ENCODE results near the gene TEP1. TPM values are rescaled to one million over a fixed set of nuclear protein-coding genes. Genes with fewer than 3 reads are reported as not detected.
A peak's percentile ranks its signal among the peaks of the same experiment; 100 is the strongest.
"Not testable (repeated sequence)": the region's sequence is repeated elsewhere in the genome, so short reads cannot be mapped to it uniquely, and the experiment has no call there.

Gene TEP1
- polyA plus RNA-seq (2013, experiment 1 of 2): 4.0 TPM
- 5.9 TPM for polyA plus RNA-seq (2013, experiment 2 of 2)

DNA sequence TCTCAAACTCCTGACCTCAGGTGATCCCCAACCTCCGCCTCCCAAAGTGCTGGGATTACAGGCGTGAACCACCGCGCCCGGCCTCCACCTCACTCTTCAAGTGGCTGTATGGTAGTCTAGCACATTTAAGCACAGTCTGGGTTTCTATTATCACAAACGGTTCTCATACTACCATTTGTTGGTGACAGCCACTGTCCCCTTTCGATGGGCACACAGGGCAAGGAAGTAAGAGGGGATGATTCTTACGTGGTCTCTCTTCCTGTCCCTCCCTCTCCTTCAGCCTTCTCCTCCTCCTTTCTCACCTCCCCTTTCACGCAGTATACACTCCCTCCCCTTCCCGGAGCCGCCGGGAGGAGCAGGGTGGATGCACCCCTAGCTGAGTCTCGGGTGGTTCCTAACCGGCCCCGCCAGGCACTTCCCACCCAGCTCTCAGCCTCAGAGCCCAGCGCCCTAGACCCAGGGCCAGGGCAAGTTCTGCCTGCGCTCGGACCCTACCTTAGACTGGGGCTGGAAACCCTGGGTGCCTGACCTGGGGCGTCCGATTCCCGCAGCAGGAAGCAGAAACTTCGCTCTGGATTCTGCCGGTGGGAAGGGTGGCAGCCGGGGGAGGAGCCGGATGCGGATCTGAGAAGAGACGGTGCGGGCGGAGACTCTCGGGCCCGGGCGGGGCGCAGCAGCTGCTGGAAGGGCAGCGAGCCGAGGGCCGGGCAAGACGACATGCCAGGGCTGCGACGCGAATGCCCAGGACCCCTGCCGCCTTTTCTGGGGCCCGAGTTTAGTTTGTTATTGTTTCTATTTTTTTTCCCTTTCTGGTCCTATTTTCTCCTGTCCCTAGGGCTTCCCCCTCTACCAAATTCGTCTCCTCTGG is at the start of gene TEP1:
Gene TEP1 (minus strand): TSS at position 626 of the 868 bp plus-strand sequence. CDS start 5,062 bp downstream, outside the sequence.
- WGBS: under 1% methylated on average over 40 of the region's 43 CpGs
- peaks cover 13% of the 10 kb centered on the region for H3K4me1 ChIP-seq (ENCODE audit: insufficient read depth, low read length)
- no peaks in the 10 kb centered on the region for H3K9me3 ChIP-seq (ENCODE audit: insufficient read depth, low read depth, low read length)
- peak within 1 kb of the TSS; percentile 87 for H3K27ac ChIP-seq (ENCODE audit: low read depth, low read length)
- H3K9ac ChIP-seq (ENCODE audit: low read depth, low read length): peak within 1 kb of the TSS; percentile 84
- H3K4me3 ChIP-seq (ENCODE audit: low read length): peak within 1 kb of the TSS; percentile 82
- peaks cover 4% of the 10 kb centered on the region for H3K36me3 ChIP-seq (ENCODE audit: insufficient read depth, low read length)
- no peaks in the 10 kb centered on the region for H3K27me3 ChIP-seq (ENCODE audit: insufficient read depth, low read length)

- H3K4me3 ChIP-seq (ENCODE audit: low read length): peak within 1 kb of the TSS; percentile 71
- under 1% methylated on average over 67 of the region's 67 CpGs for WGBS
- no peaks in the 10 kb centered on the region for H3K9me3 ChIP-seq (ENCODE audit: insufficient read depth, low read depth, low read length)
- no peaks in the 10 kb centered on the region for H3K27me3 ChIP-seq (ENCODE audit: insufficient read depth, low read length)
- H3K36me3 ChIP-seq (ENCODE audit: insufficient read depth, low read length): peaks cover 41% of the 10 kb centered on the region
- H3K9ac ChIP-seq (ENCODE audit: low read depth, low read length): peak within 1 kb of the TSS; percentile 74
- H3K27ac ChIP-seq (ENCODE audit: low read depth, low read length): peak within 1 kb of the TSS; percentile 96
- peaks cover 11% of the 10 kb centered on the region; the same call in 1 of the 2 replicates for H3K4me1 ChIP-seq (ENCODE audit: insufficient read depth, low read length)
Measured at GRCh38 chr14:20461225-20462141, 48.2 kb upstream of the TEP1 start, which contains the start of gene PIP4P1. PIP4P1 (minus strand) TSS chr14:20461434; CDS start chr14:20461325, 109 bp downstream.

DNA sequence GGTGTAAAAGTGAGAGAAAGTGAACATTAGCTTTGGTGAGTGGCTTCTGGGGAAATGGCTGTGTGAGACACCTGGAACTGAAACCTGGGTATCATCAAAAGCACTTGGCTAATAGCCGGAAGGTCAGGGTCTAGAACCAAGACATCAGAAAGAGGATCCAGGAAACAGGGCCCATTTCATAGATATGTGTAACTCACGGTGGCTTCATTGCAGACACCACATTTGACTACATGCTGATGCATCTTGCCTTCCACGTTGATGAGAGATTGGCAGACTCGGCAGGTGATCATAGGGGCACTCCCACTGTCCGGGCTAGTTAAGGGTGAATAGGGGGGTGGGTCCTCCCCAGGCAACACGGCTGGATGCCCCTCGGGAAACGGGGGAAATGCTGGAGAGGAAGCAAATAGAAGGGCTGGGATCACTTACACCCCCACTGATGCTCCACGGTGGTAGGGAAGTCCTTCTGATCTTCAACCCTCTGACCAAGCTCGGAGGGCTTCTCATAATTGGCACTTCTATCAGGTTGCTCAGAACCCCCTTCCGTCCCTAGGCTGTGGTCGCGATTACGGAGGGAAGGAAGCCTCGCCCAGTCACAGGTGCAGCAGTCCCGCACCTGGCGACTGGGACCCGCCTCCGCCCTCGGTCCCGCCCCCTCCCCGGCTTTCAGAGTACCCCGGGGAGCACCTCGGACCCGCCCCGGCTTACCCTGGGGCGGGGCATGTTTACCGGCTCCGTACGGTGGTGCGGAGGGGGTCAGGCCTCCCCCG is 47.3 kb upstream of the TEP1 start:
- H3K27ac ChIP-seq (ENCODE audit: low read depth, low read length): peak overlapping the region; percentile 96
- H3K36me3 ChIP-seq (ENCODE audit: insufficient read depth, low read length): peaks cover 47% of the 10 kb centered on the region
- no peaks in the 10 kb centered on the region for H3K27me3 ChIP-seq (ENCODE audit: insufficient read depth, low read length)
- H3K4me3 ChIP-seq (ENCODE audit: low read length): peak overlapping the region; percentile 71
- H3K9me3 ChIP-seq (ENCODE audit: insufficient read depth, low read depth, low read length): no peaks in the 10 kb centered on the region
- WGBS: 8% methylated on average over 32 of the region's 32 CpGs
- H3K9ac ChIP-seq (ENCODE audit: low read depth, low read length): peak overlapping the region; percentile 74
- peaks cover 15% of the 10 kb centered on the region; the same call in 1 of the 2 replicates for H3K4me1 ChIP-seq (ENCODE audit: insufficient read depth, low read length)

GRCh38 chr14:20458031-20458789 is 44.9 kb upstream of the TEP1 start:
- 89% methylated on average over 7 of the region's 8 CpGs for WGBS
- H3K27ac ChIP-seq (ENCODE audit: low read depth, low read length): peak overlapping the region; percentile 60
- no peaks in the 10 kb centered on the region for H3K27me3 ChIP-seq (ENCODE audit: insufficient read depth, low read length)
- H3K9me3 ChIP-seq (ENCODE audit: insufficient read depth, low read depth, low read length): no peaks in the 10 kb centered on the region
- H3K4me1 ChIP-seq (ENCODE audit: insufficient read depth, low read length): peaks cover 15% of the 10 kb centered on the region; the same call in 1 of the 2 replicates
- H3K4me3 ChIP-seq (ENCODE audit: low read length): 0 out of 2 replicates have a peak overlapping the region, but pooled peaks have one; percentile 4
- H3K36me3 ChIP-seq (ENCODE audit: insufficient read depth, low read length): peaks cover 47% of the 10 kb centered on the region
- no peak overlapping the region for H3K9ac ChIP-seq (ENCODE audit: low read depth, low read length)

DNA sequence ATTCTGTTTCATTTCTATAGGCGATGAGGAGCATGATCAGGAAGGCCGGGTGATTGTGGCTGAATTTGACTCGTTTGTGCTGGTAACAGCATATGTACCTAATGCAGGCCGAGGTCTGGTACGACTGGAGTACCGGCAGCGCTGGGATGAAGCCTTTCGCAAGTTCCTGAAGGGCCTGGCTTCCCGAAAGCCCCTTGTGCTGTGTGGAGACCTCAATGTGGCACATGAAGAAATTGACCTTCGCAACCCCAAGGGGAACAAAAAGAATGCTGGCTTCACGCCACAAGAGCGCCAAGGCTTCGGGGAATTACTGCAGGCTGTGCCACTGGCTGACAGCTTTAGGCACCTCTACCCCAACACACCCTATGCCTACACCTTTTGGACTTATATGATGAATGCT is 43.7 kb upstream of the TEP1 start:
- Histone ChIP-seq H3K9ac (ENCODE audit: low read depth, low read length) (peak overlapping the region; percentile 99; the same call in 1 of the 2 replicates), H3K9me3 (ENCODE audit: insufficient read depth, low read depth, low read length) (no peaks in the 10 kb centered on the region), H3K4me1 (ENCODE audit: insufficient read depth, low read length) (peaks cover 15% of the 10 kb centered on the region; the same call in 1 of the 2 replicates), H3K27me3 (ENCODE audit: insufficient read depth, low read length) (no peaks in the 10 kb centered on the region), H3K27ac (ENCODE audit: low read depth, low read length) (no peak overlapping the region), H3K4me3 (ENCODE audit: low read length) (peak overlapping the region; percentile 90), H3K36me3 (ENCODE audit: insufficient read depth, low read length) (peaks cover 57% of the 10 kb centered on the region)
- WGBS: 94% methylated on average over 13 of the region's 13 CpGs

- Histone ChIP-seq H3K27ac (ENCODE audit: low read depth, low read length) (peak overlapping the region; percentile 98), H3K9ac (ENCODE audit: low read depth, low read length) (peak overlapping the region; percentile 99), H3K4me1 (ENCODE audit: insufficient read depth, low read length) (peaks cover 15% of the 10 kb centered on the region; the same call in 1 of the 2 replicates), H3K9me3 (ENCODE audit: insufficient read depth, low read depth, low read length) (no peaks in the 10 kb centered on the region), H3K4me3 (ENCODE audit: low read length) (peak overlapping the region; percentile 90), H3K27me3 (ENCODE audit: insufficient read depth, low read length) (no peaks in the 10 kb centered on the region), H3K36me3 (ENCODE audit: insufficient read depth, low read length) (peaks cover 71% of the 10 kb centered on the region)
- WGBS: 2% methylated on average over 39 of the region's 39 CpGs
Measured at GRCh38 chr14:20455355-20456300, 42.3 kb upstream of the TEP1 start.

DNA sequence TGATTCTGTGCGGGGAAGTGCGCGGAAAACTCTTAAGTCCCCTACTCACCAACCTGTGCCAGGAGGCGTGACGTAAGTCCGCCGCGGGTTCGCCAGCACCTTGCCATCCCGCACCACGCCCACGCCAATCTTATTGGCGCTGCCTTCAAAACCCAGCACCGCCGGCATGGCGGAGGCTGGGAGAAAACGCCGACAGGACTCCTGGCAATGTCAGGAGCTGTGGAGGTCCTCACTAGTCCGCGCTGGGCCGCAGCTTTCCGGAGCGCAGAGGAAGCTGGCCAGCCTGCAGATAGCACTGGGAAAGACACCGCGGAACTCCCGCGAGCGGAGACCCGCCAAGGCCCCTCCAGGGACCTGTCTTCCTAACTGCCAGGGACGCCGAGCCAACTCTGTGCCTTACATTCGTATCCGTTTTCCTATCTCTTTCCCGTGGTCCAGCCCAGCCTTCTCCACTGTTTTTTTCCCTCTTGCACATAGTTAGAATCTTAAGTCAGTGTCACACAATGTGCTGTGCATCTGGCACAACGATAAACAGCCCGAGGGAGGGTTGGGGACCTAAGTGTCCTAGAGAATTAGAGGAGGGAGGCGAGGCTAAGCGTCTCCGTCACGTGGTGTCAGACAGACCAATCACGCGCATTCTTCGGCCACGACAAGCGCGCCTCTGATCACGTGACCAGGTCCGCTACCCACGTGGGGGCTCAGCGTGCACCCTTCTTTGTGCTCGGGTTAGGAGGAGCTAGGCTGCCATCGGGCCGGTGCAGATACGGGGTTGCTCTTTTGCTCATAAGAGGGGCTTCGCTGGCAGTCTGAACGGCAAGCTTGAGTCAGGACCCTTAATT is 41.4 kb upstream of the TEP1 start, which contains the start of the genes APEX1 and OSGEP:
Gene APEX1 (plus strand): TSS at position 711 of the 839 bp plus-strand sequence. CDS start 420 bp downstream, outside the sequence.
Gene OSGEP (minus strand): TSS at position 297 of the 839 bp plus-strand sequence. CDS start 129 bp downstream, at position 168.
- H3K9ac ChIP-seq (ENCODE audit: low read depth, low read length): peak within 1 kb of the TSS; percentile 99
- H3K36me3 ChIP-seq (ENCODE audit: insufficient read depth, low read length): peaks cover 71% of the 10 kb centered on the region
- H3K4me3 ChIP-seq (ENCODE audit: low read length): peak within 1 kb of the TSS; percentile 90
- peak within 1 kb of the TSS; percentile 98 for H3K27ac ChIP-seq (ENCODE audit: low read depth, low read length)
- H3K4me1 ChIP-seq (ENCODE audit: insufficient read depth, low read length): peaks cover 9% of the 10 kb centered on the region; the same call in 1 of the 2 replicates
- H3K27me3 ChIP-seq (ENCODE audit: insufficient read depth, low read length): no peaks in the 10 kb centered on the region
- under 1% methylated on average over 56 of the region's 56 CpGs for WGBS
- H3K9me3 ChIP-seq (ENCODE audit: insufficient read depth, low read depth, low read length): no peaks in the 10 kb centered on the region

DNA sequence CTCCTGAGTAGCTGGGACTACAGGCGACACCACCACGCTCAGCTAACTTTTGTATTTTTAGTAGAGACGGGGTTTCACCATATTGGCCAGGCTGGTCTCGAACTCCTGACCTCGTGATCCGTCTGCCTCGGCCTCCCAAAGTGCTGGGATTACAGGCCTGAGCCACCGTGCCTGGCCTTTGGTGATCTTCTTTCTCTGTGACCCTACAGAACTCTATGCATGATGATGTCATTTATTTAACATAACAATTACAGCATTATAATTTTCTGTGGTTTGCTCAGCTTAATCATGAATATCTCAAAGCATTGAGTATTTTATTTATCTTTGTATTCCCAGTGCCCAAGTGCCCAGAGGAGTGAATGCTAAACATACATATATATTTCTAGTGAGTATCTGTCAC is 39.5 kb upstream of the TEP1 start:
- not testable (repeated sequence) for H3K4me3 ChIP-seq (ENCODE audit: low read length); H3K27me3 ChIP-seq (ENCODE audit: insufficient read depth, low read length); H3K9ac ChIP-seq (ENCODE audit: low read depth, low read length); H3K4me1 ChIP-seq (ENCODE audit: insufficient read depth, low read length); H3K27ac ChIP-seq (ENCODE audit: low read depth, low read length); H3K9me3 ChIP-seq (ENCODE audit: insufficient read depth, low read depth, low read length)
- peaks cover 71% of the 10 kb centered on the region for H3K36me3 ChIP-seq (ENCODE audit: insufficient read depth, low read length)
- 89% methylated on average over 8 of the region's 8 CpGs for WGBS

Data from HUES64 (cell line).